NCI-H446 treated with DMSO at 0.1 percent for 48 hours (cell line): ENCODE data around the gene DNASE1L2.
A peak's percentile ranks its signal among the peaks of the same experiment; 100 is the strongest.
"Not testable (repeated sequence)": the region's sequence is repeated elsewhere in the genome, so short reads cannot be mapped to it uniquely, and the experiment has no call there.

ENCODE experiments used
- DNase-seq: peaks from one replicate; lab custom pipeline; 2025; lab: John Stamatoyannopoulos, UW

Gene DNASE1L2

GRCh38 chr16:2240331-2240730 lies 4.1 kb downstream of the DNASE1L2 start:
- not testable (repeated sequence) for DNase-seq

- DNase-seq = no peak
Measured at GRCh38 chr16:2242598-2242997, 6.4 kb downstream of the DNASE1L2 start.

- no peak for DNase-seq
Measured at GRCh38 chr16:2243031-2243528, 6.8 kb downstream of the DNASE1L2 start.

GRCh38 chr16:2243781-2244180 lies 7.5 kb downstream of the DNASE1L2 start:
- no peak for DNase-seq

- no peak for DNase-seq
Measured at GRCh38 chr16:2244301-2244700, 8.1 kb downstream of the DNASE1L2 start.

- no peak for DNase-seq
Measured at GRCh38 chr16:2244926-2245795, 8.9 kb downstream of the DNASE1L2 start.

GRCh38 chr16:2246301-2246885 lies 10.1 kb downstream of the DNASE1L2 start:
- no peak for DNase-seq

GRCh38 chr16:2250652-2251295 lies 14.5 kb downstream of the DNASE1L2 start:
- DNase-seq = no peak

GRCh38 chr16:2251296-2252111 lies 15.3 kb downstream of the DNASE1L2 start, which contains the start of gene ECI1:
Gene ECI1, minus strand, starts transcription at chr16:2251587. Its CDS starts 21 bp downstream, at chr16:2251566.
- peak; percentile 67 for DNase-seq

GRCh38 chr16:2252806-2253148 lies 16.5 kb downstream of the DNASE1L2 start:
- no peak for DNase-seq

- no peak for DNase-seq
Measured at GRCh38 chr16:2253293-2253692, 17.0 kb downstream of the DNASE1L2 start.

GRCh38 chr16:2256531-2257140 lies 20.4 kb downstream of the DNASE1L2 start:
- no peak for DNase-seq

GRCh38 chr16:2257726-2258125 lies 21.5 kb downstream of the DNASE1L2 start:
- DNase-seq = no peak

- not testable (repeated sequence) for DNase-seq
Measured at GRCh38 chr16:2258530-2258929, 22.3 kb downstream of the DNASE1L2 start.

- no peak for DNase-seq
Measured at GRCh38 chr16:2260250-2260649, 24.0 kb downstream of the DNASE1L2 start.

- DNase-seq = not testable (repeated sequence)
Measured at GRCh38 chr16:2263026-2263425, 26.8 kb downstream of the DNASE1L2 start.

- not testable (repeated sequence) for DNase-seq
Measured at GRCh38 chr16:2266887-2267286, 30.6 kb downstream of the DNASE1L2 start.

GRCh38 chr16:2267505-2267912 lies 31.3 kb downstream of the DNASE1L2 start:
- peak; percentile 47 for DNase-seq

GRCh38 chr16:2267913-2268666 lies 31.8 kb downstream of the DNASE1L2 start, which contains the start of gene RNPS1:
Gene RNPS1, minus strand, starts transcription at chr16:2268126. Its CDS starts 3,483 bp downstream, at chr16:2264643.
- DNase-seq = peak; percentile 80

- no peak for DNase-seq
Measured at GRCh38 chr16:2270070-2270462, 33.8 kb downstream of the DNASE1L2 start.
